ENCODE results near the gene LRP1B. TPM values are rescaled to one million over a fixed set of nuclear protein-coding genes. Genes with fewer than 3 reads are reported as not detected.
A peak's percentile ranks its signal among the peaks of the same experiment; 100 is the strongest.
"Not testable (repeated sequence)": the region's sequence is repeated elsewhere in the genome, so short reads cannot be mapped to it uniquely, and the experiment has no call there.

Gene LRP1B
- polyA plus RNA-seq, 6 donors from 2014 or later: not detected

DNA sequence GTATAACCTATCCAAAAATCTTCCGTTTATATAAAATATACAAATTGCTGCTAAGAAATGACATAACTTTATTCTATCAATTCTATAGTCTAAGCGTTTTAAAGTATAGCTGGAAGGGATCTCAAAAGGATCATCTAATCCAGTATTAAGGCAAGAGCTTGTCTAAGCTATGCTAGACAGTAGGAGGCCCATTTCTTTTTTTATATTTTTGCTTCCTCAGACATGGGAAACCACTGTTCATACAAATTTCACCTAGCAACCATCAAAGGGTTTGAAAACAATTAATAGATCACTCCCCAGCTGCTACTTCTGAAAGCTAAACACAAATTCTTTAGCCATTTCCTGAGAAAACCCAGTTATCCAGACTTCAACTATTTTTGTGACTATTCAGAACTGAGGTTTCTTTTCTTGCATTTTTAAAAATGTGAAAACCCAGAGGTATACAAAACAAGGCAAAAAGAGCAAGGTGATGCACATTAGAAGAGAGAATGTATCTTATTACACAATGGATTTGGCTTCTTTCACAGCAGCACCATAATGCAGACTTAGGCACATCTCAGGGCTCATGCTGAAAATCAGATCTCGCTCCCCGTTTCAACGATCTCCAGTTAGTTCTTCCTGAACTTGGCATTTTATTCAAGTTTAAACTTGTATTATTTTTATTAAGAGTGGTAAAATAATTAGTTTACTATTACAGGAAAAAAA, 274.4 kb downstream of the LRP1B start:
- Mint-ChIP-seq H3K4me3 (no peak overlapping the region), H3K9me3 (peaks cover 0 to 2% (median 0%) of the 10 kb centered on the region in 7 donors), H3K27ac (no peak overlapping the region), H3K27me3 (no peaks in the 10 kb centered on the region), H3K4me1 (no peaks in the 10 kb centered on the region), H3K36me3 (no peaks in the 10 kb centered on the region)
- DNase-seq (no peak), ATAC-seq (ENCODE audit: low read depth in 2 of 2) (no peak)

DNA sequence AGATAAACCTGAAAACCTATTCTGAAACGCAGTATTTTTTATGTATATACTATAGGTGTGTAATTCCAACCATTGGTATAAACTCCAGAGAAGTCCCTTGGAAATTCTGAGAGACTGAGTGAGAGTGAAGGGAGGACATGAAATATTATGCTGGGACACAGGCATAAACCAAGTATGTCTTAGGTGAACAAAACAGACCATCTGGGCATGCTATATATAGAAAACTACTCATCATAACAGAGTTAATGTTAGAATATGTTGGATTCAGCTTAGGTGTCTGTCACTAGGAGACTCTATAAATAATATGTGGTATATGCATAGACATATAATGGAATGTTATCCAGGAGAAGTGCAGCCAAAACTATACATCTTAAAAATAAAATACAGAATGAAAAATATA, 282.6 kb downstream of the LRP1B start:
- DNase-seq (no peak), ATAC-seq (ENCODE audit: low read depth in 2 of 2) (no peak)
- Mint-ChIP-seq H3K27me3 (no peaks in the 10 kb centered on the region), H3K27ac (no peak overlapping the region), H3K4me1 (no peaks in the 10 kb centered on the region), H3K9me3 (no peaks in the 10 kb centered on the region), H3K36me3 (no peaks in the 10 kb centered on the region), H3K4me3 (no peak overlapping the region)

- H3K36me3 Mint-ChIP-seq: no peaks in the 10 kb centered on the region
- ATAC-seq (ENCODE audit: low read depth in 2 of 2) (no peak), DNase-seq (no peak)
- no peak overlapping the region for H3K4me3 Mint-ChIP-seq
- no peaks in the 10 kb centered on the region for H3K27me3 Mint-ChIP-seq
- H3K9me3 Mint-ChIP-seq: no peaks in the 10 kb centered on the region
- H3K4me1 Mint-ChIP-seq: no peaks in the 10 kb centered on the region
- H3K27ac Mint-ChIP-seq: no peak overlapping the region
Observed at GRCh38 chr2:141844231-141844630, 286.6 kb downstream of the LRP1B start.

- H3K27ac Mint-ChIP-seq: no peak overlapping the region
- no peaks in the 10 kb centered on the region for H3K36me3 Mint-ChIP-seq
- H3K4me3 Mint-ChIP-seq: no peak overlapping the region
- no peak for ATAC-seq (ENCODE audit: low read depth in 2 of 2)
- DNase-seq: no peak
- H3K9me3 Mint-ChIP-seq: no peaks in the 10 kb centered on the region
- no peaks in the 10 kb centered on the region for H3K4me1 Mint-ChIP-seq
- H3K27me3 Mint-ChIP-seq: no peaks in the 10 kb centered on the region
Observed at GRCh38 chr2:141835103-141835502, 295.7 kb downstream of the LRP1B start.

DNA sequence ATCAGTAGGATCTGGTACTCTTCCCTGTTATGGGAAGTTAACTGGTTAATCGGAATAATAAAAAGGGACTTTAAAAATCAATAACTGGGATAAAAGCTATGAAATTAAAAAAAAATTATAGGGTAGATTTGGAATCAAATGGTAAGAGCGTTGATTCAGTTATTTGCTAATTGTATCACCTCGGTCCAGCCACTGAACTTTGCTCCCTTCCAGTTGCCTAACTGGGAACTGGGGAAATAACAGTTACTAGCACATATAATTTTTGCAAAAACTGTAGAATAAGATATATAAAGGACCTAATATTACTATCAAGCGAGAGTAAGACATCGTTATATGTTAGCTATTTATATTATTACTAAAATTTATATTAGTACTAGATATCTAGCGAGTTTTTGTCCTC, 302.1 kb downstream of the LRP1B start:
- no peaks in the 10 kb centered on the region for H3K4me1 Mint-ChIP-seq
- ATAC-seq (ENCODE audit: low read depth in 2 of 2): no peak
- no peaks in the 10 kb centered on the region for H3K36me3 Mint-ChIP-seq
- H3K9me3 Mint-ChIP-seq: peaks cover 0 to 2% (median 0%) of the 10 kb centered on the region in 7 donors
- H3K4me3 Mint-ChIP-seq: no peak overlapping the region
- H3K27ac Mint-ChIP-seq: no peak overlapping the region
- H3K27me3 Mint-ChIP-seq: no peaks in the 10 kb centered on the region
- no peak for DNase-seq

- H3K36me3 Mint-ChIP-seq: no peaks in the 10 kb centered on the region
- no peak overlapping the region for H3K4me3 Mint-ChIP-seq
- DNase-seq (no peak), ATAC-seq (ENCODE audit: low read depth in 2 of 2) (no peak)
- peaks cover 0 to 2% (median 0%) of the 10 kb centered on the region in 7 donors for H3K9me3 Mint-ChIP-seq
- no peaks in the 10 kb centered on the region for H3K4me1 Mint-ChIP-seq
- no peaks in the 10 kb centered on the region for H3K27me3 Mint-ChIP-seq
- no peak overlapping the region for H3K27ac Mint-ChIP-seq
Observed at GRCh38 chr2:141824790-141825189, 306.0 kb downstream of the LRP1B start.

GRCh38 chr2:141820893-141821292, 309.9 kb downstream of the LRP1B start:
- ATAC-seq (ENCODE audit: low read depth in 2 of 2) (no peak), DNase-seq (no peak)
- no peaks in the 10 kb centered on the region for H3K36me3 Mint-ChIP-seq
- no peak overlapping the region for H3K27ac Mint-ChIP-seq
- H3K9me3 Mint-ChIP-seq: peaks cover 0 to 3% (median 0%) of the 10 kb centered on the region in 7 donors
- no peak overlapping the region for H3K4me3 Mint-ChIP-seq
- no peaks in the 10 kb centered on the region for H3K27me3 Mint-ChIP-seq
- H3K4me1 Mint-ChIP-seq: no peaks in the 10 kb centered on the region

DNA sequence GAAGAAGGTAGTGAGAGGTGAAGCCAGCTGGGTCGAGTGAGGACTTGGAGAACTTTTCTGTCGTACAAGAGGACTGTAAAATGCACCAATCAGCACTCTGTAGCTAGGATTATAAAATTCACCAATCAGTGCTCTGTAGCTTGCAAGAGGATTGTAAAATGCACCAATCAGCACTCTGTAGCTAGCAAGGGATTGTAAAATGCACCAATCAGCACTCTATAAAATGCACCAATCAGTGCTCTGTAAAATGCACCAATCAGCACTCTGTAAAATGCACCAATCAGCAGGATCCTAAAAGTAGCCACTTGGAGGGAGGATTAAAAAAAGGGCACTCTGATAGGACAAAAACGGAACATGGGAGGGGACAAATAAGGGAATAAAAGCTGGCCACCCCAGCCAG, 315.5 kb downstream of the LRP1B start:
- H3K4me3 Mint-ChIP-seq; ATAC-seq (ENCODE audit: low read depth in 2 of 2); H3K4me1 Mint-ChIP-seq; H3K27me3 Mint-ChIP-seq; DNase-seq; H3K27ac Mint-ChIP-seq: not testable (repeated sequence)
- H3K36me3 Mint-ChIP-seq: peaks cover 0 to 13% of the 10 kb centered on the region in 2 donors
- peaks cover 0 to 33% (median 18%) of the 10 kb centered on the region in 7 donors for H3K9me3 Mint-ChIP-seq

- Mint-ChIP-seq H3K27me3 (no peaks in the 10 kb centered on the region), H3K4me1 (no peaks in the 10 kb centered on the region), H3K4me3 (no peak overlapping the region), H3K9me3 (peaks cover 0 to 33% (median 18%) of the 10 kb centered on the region in 7 donors), H3K36me3 (peaks cover 0 to 13% of the 10 kb centered on the region in 2 donors), H3K27ac (no peak overlapping the region)
- DNase-seq (no peak), ATAC-seq (ENCODE audit: low read depth in 2 of 2) (no peak)
Observed at GRCh38 chr2:141814150-141814549, 316.7 kb downstream of the LRP1B start.

- ATAC-seq (ENCODE audit: low read depth in 2 of 2) (no peak), DNase-seq (no peak)
- Mint-ChIP-seq H3K4me1 (no peaks in the 10 kb centered on the region), H3K4me3 (no peak overlapping the region), H3K27ac (peak overlapping the region in 1 of 6 donors; percentile 59), H3K27me3 (no peaks in the 10 kb centered on the region), H3K36me3 (peaks cover 0 to 13% of the 10 kb centered on the region in 2 donors), H3K9me3 (peaks cover 3 to 29% (median 13%) of the 10 kb centered on the region in 7 donors)
Observed at GRCh38 chr2:141810148-141810547, 320.7 kb downstream of the LRP1B start.

DNA sequence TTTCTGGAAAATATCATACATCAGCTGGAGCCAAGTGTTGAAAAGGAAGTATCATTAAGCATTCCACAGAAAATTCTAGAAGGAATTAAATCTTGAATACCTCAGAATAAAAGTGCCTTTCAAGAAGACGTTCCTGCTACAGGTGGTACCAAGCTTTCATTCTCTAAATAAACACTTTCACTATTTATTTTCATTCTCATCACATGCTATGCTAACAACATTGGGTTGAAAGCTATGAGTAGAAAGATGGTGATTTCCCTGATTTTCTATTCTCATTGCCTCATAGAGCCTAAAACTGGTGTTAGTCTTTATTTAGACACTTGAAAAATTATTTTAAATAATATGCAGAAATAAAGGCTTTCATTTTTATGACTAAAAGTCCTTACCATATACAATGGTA, 324.7 kb downstream of the LRP1B start:
- no peaks in the 10 kb centered on the region for H3K4me1 Mint-ChIP-seq
- DNase-seq: no peak

DNA sequence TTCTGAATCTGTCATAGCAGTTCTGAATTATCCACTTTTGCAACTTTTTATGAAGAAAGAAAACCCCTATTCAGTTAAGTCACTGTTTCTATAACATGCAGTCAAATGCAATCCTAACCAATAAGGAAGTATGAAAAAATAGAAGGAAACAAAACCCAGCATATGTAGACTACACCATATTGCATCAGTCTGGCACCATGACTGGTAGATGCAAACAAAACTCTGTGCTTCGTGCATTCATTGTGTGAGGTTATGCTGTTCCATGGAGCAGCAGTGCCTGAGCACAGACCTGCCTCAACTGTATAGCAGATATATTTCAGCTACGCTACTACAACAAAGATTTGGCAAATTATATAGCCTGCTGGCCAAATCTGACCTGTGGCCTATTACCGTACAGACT, 325.5 kb downstream of the LRP1B start:
- no peak for ATAC-seq (ENCODE audit: low read depth in 2 of 2)
- no peaks in the 10 kb centered on the region for H3K4me1 Mint-ChIP-seq
- peaks cover 0 to 6% (median 3%) of the 10 kb centered on the region in 7 donors for H3K9me3 Mint-ChIP-seq
- no peak overlapping the region for H3K4me3 Mint-ChIP-seq
- no peak overlapping the region for H3K27ac Mint-ChIP-seq
- no peaks in the 10 kb centered on the region for H3K27me3 Mint-ChIP-seq
- no peak for DNase-seq
- H3K36me3 Mint-ChIP-seq: no peaks in the 10 kb centered on the region

More for the DNA sequence above, 324.7 kb downstream of the LRP1B start:
- no peak overlapping the region for H3K27ac Mint-ChIP-seq
- H3K27me3 Mint-ChIP-seq: no peaks in the 10 kb centered on the region
- H3K36me3 Mint-ChIP-seq: no peaks in the 10 kb centered on the region
- ATAC-seq (ENCODE audit: low read depth in 2 of 2): no peak
- no peak overlapping the region for H3K4me3 Mint-ChIP-seq
- H3K9me3 Mint-ChIP-seq: peaks cover 0 to 6% (median 3%) of the 10 kb centered on the region in 7 donors

GRCh38 chr2:141796449-141796848, 334.4 kb downstream of the LRP1B start:
- no peaks in the 10 kb centered on the region for H3K4me1 Mint-ChIP-seq
- ATAC-seq (ENCODE audit: low read depth in 2 of 2) (no peak), DNase-seq (no peak)
- peaks cover 0 to 5% (median 0%) of the 10 kb centered on the region in 7 donors for H3K9me3 Mint-ChIP-seq
- no peaks in the 10 kb centered on the region for H3K27me3 Mint-ChIP-seq
- no peaks in the 10 kb centered on the region for H3K36me3 Mint-ChIP-seq
- H3K27ac Mint-ChIP-seq: no peak overlapping the region
- no peak overlapping the region for H3K4me3 Mint-ChIP-seq

DNA sequence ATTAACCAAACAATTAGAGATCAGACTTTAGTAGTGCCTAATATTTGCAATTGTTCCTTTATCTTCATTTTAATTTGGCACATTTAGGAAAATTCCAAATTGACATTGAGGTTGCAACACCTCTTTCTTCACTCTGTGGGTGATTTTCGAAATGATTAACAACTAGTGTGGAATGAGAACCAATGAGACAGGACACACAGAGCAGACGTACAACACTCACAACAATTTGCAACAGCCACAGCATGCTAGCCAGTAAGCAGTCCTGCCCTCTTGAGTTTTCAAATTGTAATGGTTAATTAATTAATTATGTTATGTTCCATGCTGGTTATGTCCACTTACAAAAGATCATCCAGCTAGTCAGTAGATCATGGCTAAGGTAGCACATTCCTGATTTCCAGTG, 339.3 kb downstream of the LRP1B start:
- Mint-ChIP-seq H3K36me3 (no peaks in the 10 kb centered on the region), H3K4me1 (no peaks in the 10 kb centered on the region), H3K4me3 (no peak overlapping the region), H3K9me3 (peaks cover 0 to 2% (median 0%) of the 10 kb centered on the region in 7 donors), H3K27me3 (no peaks in the 10 kb centered on the region), H3K27ac (no peak overlapping the region)
- ATAC-seq (ENCODE audit: low read depth in 2 of 2) (no peak), DNase-seq (no peak)

DNA sequence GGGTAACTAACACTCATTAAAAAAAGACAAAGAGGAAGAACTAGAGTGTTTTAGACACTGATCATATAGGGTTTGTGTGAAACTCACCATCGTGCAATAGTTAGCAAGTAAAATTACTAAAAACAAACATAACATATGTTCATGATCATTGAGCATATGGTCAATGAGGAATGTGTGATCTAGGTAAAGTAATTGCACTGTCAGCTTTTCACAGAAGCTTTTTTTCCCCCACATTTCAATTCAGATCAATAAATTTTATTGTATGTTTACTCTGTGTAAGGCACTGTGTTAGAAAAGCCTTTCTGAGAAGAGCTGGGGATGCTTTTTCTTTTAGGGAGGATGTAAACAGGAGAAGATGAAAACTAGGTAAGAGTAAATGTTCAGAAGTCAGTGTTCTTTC, 348.2 kb downstream of the LRP1B start:
- Mint-ChIP-seq H3K36me3 (no peaks in the 10 kb centered on the region), H3K27ac (no peak overlapping the region), H3K9me3 (no peaks in the 10 kb centered on the region), H3K4me3 (no peak overlapping the region), H3K4me1 (no peaks in the 10 kb centered on the region), H3K27me3 (no peaks in the 10 kb centered on the region)
- DNase-seq: no peak
- ATAC-seq (ENCODE audit: low read depth in 2 of 2): no peak
